Vagina (tissue), 2 donors: ENCODE results near the gene BIRC5. TPM values are rescaled to one million over a fixed set of nuclear protein-coding genes. Genes with fewer than 3 reads are reported as not detected.
A peak's percentile ranks its signal among the peaks of the same experiment; 100 is the strongest.

Source experiments
- DNase-seq, 2 donors: peaks; one replicate each; pipeline ENCODE4 v3.0.0-alpha.2; 2017; ENCODE audit errors: extremely low spot score in 2 of 2
- H3K27ac ChIP-seq: fragments of 200-600 bp; sonication (generic); one replicate; pipeline ENCODE4 v1.5.1; 2019
- H3K27me3 ChIP-seq: fragments of 200-600 bp; sonication (generic); one replicate; pipeline ENCODE4 v1.5.1; 2019
- H3K36me3 ChIP-seq, 2 donors: fragments of 200-600 bp; sonication (generic); one replicate each; pipeline ENCODE4 v1.5.1; 2017 to 2019
- H3K4me1 ChIP-seq: fragments of 200-600 bp; sonication (generic); one replicate; pipeline ENCODE4 v1.5.1; 2019
- H3K4me3 ChIP-seq, 2 donors: fragments of 200-600 bp; sonication (generic); 1 replicate in 1 of 2; 2 replicates in 1 of 2; pipeline ENCODE4 v1.5.1; 2016 to 2019
- H3K9me3 ChIP-seq: fragments of 200-600 bp; sonication (generic); one replicate; pipeline ENCODE4 v1.5.1; 2019
- CTCF ChIP-seq, 3 experiments: fragments of 450-650 bp in 2 of 3; fragments of 200-600 bp in 1 of 3; sonication (generic) in 1 of 3; IDR thresholded peaks; one replicate each; pipeline ENCODE4 v1.5.1; 2017 to 2019; ENCODE audit warnings: antibody characterized with exemption in 3 of 3, mild to moderate bottlenecking in 2 of 3, moderate library complexity in 2 of 3
- POLR2A ChIP-seq, 2 donors: fragments of 450-650 bp; IDR thresholded peaks; one replicate each; pipeline ENCODE4 v1.6.1; 2017; ENCODE audit warnings: antibody characterized with exemption in 2 of 2, mild to moderate bottlenecking in 2 of 2, moderate library complexity in 2 of 2
- POLR2AphosphoS5 ChIP-seq, 2 donors: sonication (generic); formaldehyde crosslinking; IDR thresholded peaks; one replicate each; pipeline ENCODE4 v1.9.0; 2017; ENCODE audit warnings: antibody characterized with exemption in 2 of 2, mild to moderate bottlenecking in 2 of 2, low read depth in 1 of 2; ENCODE audit not compliant: insufficient read depth in 1 of 2
- intact Hi-C: fragments of 100-400 bp; cut with DNase I; formaldehyde crosslinking; loops from one replicate; pipeline ENCODE4 v1.15.1; 2023
- total RNA-seq: library from RNA; depleted of rRNA; stranded (reverse); fragments of >200 nt; gene quantifications from one replicate; pipeline ENCODE4 v1.2.3, GENCODE V29; 2016

BIRC5 gene
- total RNA-seq, 1 donor from 2014 or later = 3.4 TPM

GRCh38 chr17:78242024-78242742 lies 28.1 kb downstream of the BIRC5 start:
- no peaks in the 10 kb centered on the region for H3K9me3 ChIP-seq
- H3K27me3 ChIP-seq = no peaks in the 10 kb centered on the region
- TF ChIP-seq POLR2A (IDR thresholded peaks at IDR 0.05) = no peak
- TF ChIP-seq CTCF (IDR thresholded peaks at IDR 0.05) = no peak
- no peak for TF ChIP-seq POLR2AphosphoS5 (IDR thresholded peaks at IDR 0.05; ENCODE audit: insufficient read depth in 1 of 2, low read depth in 1 of 2)
- DNase-seq = no peak
- intact Hi-C loops = no loop called here
- H3K4me3 ChIP-seq = no peak overlapping the region
- H3K27ac ChIP-seq = no peak overlapping the region
- no peaks in the 10 kb centered on the region for H3K36me3 ChIP-seq
- H3K4me1 ChIP-seq = no peaks in the 10 kb centered on the region

- intact Hi-C loops = no loop called here
- H3K27ac ChIP-seq = no peak overlapping the region
These were observed 33.3 kb downstream of the BIRC5 start for GRCh38 chr17:78247304-78247703.

GRCh38 chr17:78248051-78248914 lies 34.2 kb downstream of the BIRC5 start:
- no peak overlapping the region for H3K4me3 ChIP-seq
- H3K36me3 ChIP-seq = no peaks in the 10 kb centered on the region
- H3K27ac ChIP-seq = no peak overlapping the region
- peaks cover 16% of the 10 kb centered on the region for H3K4me1 ChIP-seq
- no peak for DNase-seq
- intact Hi-C loops = no loop called here
- no peaks in the 10 kb centered on the region for H3K27me3 ChIP-seq
- TF ChIP-seq POLR2A (IDR thresholded peaks at IDR 0.05) (no peak), POLR2AphosphoS5 (IDR thresholded peaks at IDR 0.05; ENCODE audit: insufficient read depth in 1 of 2, low read depth in 1 of 2) (peak in 1 of 2 donors; percentile 29)
- no peaks in the 10 kb centered on the region for H3K9me3 ChIP-seq

More at GRCh38 chr17:78247304-78247703, 33.3 kb downstream of the BIRC5 start:
- H3K9me3 ChIP-seq = no peaks in the 10 kb centered on the region
- no peaks in the 10 kb centered on the region for H3K27me3 ChIP-seq
- no peak overlapping the region for H3K4me3 ChIP-seq
- peaks cover 16% of the 10 kb centered on the region for H3K4me1 ChIP-seq
- DNase-seq = no peak
- no peak for TF ChIP-seq CTCF (IDR thresholded peaks at IDR 0.05)
- H3K36me3 ChIP-seq = no peaks in the 10 kb centered on the region

- no peak overlapping the region for H3K27ac ChIP-seq
- no peaks in the 10 kb centered on the region for H3K9me3 ChIP-seq
- no peak for TF ChIP-seq POLR2A (IDR thresholded peaks at IDR 0.05)
- no peak for TF ChIP-seq POLR2AphosphoS5 (IDR thresholded peaks at IDR 0.05; ENCODE audit: insufficient read depth in 1 of 2, low read depth in 1 of 2)
- DNase-seq = no peak
- H3K27me3 ChIP-seq = no peaks in the 10 kb centered on the region
- no peaks in the 10 kb centered on the region for H3K36me3 ChIP-seq
- H3K4me3 ChIP-seq = no peak overlapping the region
- intact Hi-C loops = no loop called here
- peaks cover 25% of the 10 kb centered on the region for H3K4me1 ChIP-seq
These were observed 35.2 kb downstream of the BIRC5 start for GRCh38 chr17:78249074-78249817.

GRCh38 chr17:78249818-78250806 lies 36.1 kb downstream of the BIRC5 start:
- Histone ChIP-seq H3K9me3 (no peaks in the 10 kb centered on the region), H3K4me1 (peaks cover 25% of the 10 kb centered on the region), H3K27ac (no peak overlapping the region), H3K4me3 (no peak overlapping the region), H3K27me3 (no peaks in the 10 kb centered on the region), H3K36me3 (no peaks in the 10 kb centered on the region)
- intact Hi-C loops = loop anchor here (5.0 to 10.0 kb wide), 2 partner anchors 138 to 175 kb away; no protein-coding TSS in a partner anchor
- no peak for DNase-seq
- TF ChIP-seq CTCF (IDR thresholded peaks at IDR 0.05) (no peak), POLR2AphosphoS5 (IDR thresholded peaks at IDR 0.05; ENCODE audit: insufficient read depth in 1 of 2, low read depth in 1 of 2) (no peak)
